ENCODE measurements around the gene GOLGA6L2. TPM values are rescaled to one million over a fixed set of nuclear protein-coding genes. Genes with fewer than 3 reads are reported as not detected.
"Not testable (repeated sequence)": the region's sequence is repeated elsewhere in the genome, so short reads cannot be mapped to it uniquely, and the experiment has no call there.

Gene GOLGA6L2
- total and polyA plus RNA-seq, 7 experiments from 2014 or later = not detected

DNA sequence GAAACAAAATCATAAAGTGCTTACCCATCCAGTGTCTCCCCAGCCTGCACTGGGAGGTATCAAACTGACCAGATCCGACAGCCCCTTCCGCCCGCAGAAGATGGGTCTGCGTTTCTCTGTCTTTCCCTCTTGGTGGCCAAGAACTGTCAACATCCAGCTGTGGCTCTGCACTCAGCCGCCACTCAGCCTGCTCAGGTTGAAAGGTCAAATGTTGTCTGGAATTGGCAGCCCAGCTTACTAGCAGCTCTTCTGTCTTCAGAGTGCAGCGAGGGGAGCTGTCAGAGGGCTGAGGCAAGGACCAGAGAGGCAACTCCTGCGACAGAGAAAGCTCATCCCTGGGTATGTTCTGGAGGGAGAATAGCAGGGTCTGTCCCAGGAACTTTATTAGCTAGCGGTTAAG, 45.4 kb downstream of the GOLGA6L2 start:
- Histone ChIP-seq H3K27ac (ENCODE audit: low read depth, low read length) (no peak overlapping the region), H3K36me3 (ENCODE audit: control insufficient read depth in 2 of 3, insufficient read depth in 3 of 3, low read length in 3 of 3) (no peaks in the 10 kb centered on the region), H3K9me3 (ENCODE audit: control insufficient read depth in 2 of 3, low read length in 3 of 3) (no peaks in the 10 kb centered on the region), H3K4me1 (ENCODE audit: control insufficient read depth in 2 of 2, insufficient read depth in 2 of 2, low read length in 2 of 2) (no peaks in the 10 kb centered on the region), H3K4me3 (ENCODE audit: low read length) (no peak overlapping the region), H3K27me3 (ENCODE audit: control insufficient read depth in 2 of 2, insufficient read depth in 2 of 2, low read length in 2 of 2) (no peaks in the 10 kb centered on the region)
- H3K27ac Mint-ChIP-seq = no peak overlapping the region
- ChIA-PET CTCF (no interaction called here), POLR2A (no interaction called here)
- intact Hi-C loops (cut with micrococcal nuclease) = no loop called here
- peaks cover 0 to 7% (median 0%) of the 10 kb centered on the region in 5 donors for H3K27me3 Mint-ChIP-seq
- ATAC-seq (no peak), DNase-seq (no peak)
- no peak overlapping the region for H3K4me3 Mint-ChIP-seq
- no peaks in the 10 kb centered on the region for H3K36me3 Mint-ChIP-seq
- H3K4me1 Mint-ChIP-seq = no peaks in the 10 kb centered on the region
- peaks cover 0 to 9% (median 0%) of the 10 kb centered on the region in 11 donors for H3K9me3 Mint-ChIP-seq

DNA sequence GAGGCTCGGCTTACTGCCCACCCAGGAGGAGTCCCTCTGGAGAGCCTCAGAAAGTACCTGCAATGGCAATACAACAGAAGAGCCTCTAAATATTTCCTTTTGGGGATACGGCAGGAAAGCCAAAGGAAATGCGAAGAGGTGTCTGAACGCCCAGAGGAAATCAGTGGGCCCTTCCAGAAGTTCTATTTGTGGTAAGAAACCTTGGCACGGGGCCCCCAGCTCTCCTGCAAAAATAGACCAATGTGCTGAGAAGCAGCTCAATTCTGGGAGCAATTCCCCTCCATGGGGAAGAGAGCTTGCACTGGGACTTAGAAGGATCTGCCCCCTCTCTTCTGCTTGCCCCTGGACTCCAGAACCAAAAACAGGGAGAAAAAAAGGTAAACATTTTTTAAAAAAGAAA, 47.8 kb downstream of the GOLGA6L2 start:
- H3K4me3 Mint-ChIP-seq; H3K9me3 ChIP-seq (ENCODE audit: control insufficient read depth in 2 of 3, low read length in 3 of 3): not testable (repeated sequence)

DNA sequence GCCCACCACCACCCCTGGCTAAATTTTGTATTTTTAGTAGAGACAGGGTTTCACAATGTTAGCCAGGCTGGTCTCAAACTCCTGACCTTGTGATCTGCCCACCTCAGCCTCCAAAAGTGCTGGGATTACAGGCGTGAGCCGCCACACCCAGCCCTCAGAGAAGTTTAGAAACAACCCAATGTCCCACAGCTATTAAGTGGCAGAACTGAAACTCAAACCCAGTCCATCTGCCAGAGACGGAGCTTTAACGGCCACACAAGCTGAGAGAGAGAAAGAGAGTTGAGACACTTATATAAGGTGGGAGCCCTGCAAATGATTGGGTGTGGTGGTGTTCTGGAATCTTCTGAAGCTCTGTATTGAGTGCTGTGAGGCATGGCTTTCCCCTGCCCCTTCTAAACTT, 48.7 kb downstream of the GOLGA6L2 start:
- H3K4me1 Mint-ChIP-seq; H3K27ac Mint-ChIP-seq; H3K36me3 ChIP-seq (ENCODE audit: control insufficient read depth in 2 of 3, insufficient read depth in 3 of 3, low read length in 3 of 3); ATAC-seq; POLR2A ChIA-PET; H3K27ac ChIP-seq (ENCODE audit: low read depth, low read length); H3K4me1 ChIP-seq (ENCODE audit: control insufficient read depth in 2 of 2, insufficient read depth in 2 of 2, low read length in 2 of 2); H3K27me3 ChIP-seq (ENCODE audit: control insufficient read depth in 2 of 2, insufficient read depth in 2 of 2, low read length in 2 of 2); H3K9me3 ChIP-seq (ENCODE audit: control insufficient read depth in 2 of 3, low read length in 3 of 3); CTCF ChIA-PET; H3K36me3 Mint-ChIP-seq; DNase-seq; H3K9me3 Mint-ChIP-seq; H3K4me3 ChIP-seq (ENCODE audit: low read length); H3K4me3 Mint-ChIP-seq; intact Hi-C loops (cut with micrococcal nuclease): not testable (repeated sequence)
- peaks cover 0 to 11% (median 0%) of the 10 kb centered on the region in 5 donors for H3K27me3 Mint-ChIP-seq

More for the DNA sequence above, 47.8 kb downstream of the GOLGA6L2 start:
- H3K4me1 Mint-ChIP-seq; DNase-seq; H3K27ac ChIP-seq (ENCODE audit: low read depth, low read length); H3K4me3 ChIP-seq (ENCODE audit: low read length); intact Hi-C loops (cut with micrococcal nuclease); H3K36me3 ChIP-seq (ENCODE audit: control insufficient read depth in 2 of 3, insufficient read depth in 3 of 3, low read length in 3 of 3); POLR2A ChIA-PET; CTCF ChIA-PET; H3K27ac Mint-ChIP-seq; ATAC-seq; H3K27me3 ChIP-seq (ENCODE audit: control insufficient read depth in 2 of 2, insufficient read depth in 2 of 2, low read length in 2 of 2); H3K27me3 Mint-ChIP-seq; H3K4me1 ChIP-seq (ENCODE audit: control insufficient read depth in 2 of 2, insufficient read depth in 2 of 2, low read length in 2 of 2); H3K36me3 Mint-ChIP-seq; H3K9me3 Mint-ChIP-seq: not testable (repeated sequence)

DNA sequence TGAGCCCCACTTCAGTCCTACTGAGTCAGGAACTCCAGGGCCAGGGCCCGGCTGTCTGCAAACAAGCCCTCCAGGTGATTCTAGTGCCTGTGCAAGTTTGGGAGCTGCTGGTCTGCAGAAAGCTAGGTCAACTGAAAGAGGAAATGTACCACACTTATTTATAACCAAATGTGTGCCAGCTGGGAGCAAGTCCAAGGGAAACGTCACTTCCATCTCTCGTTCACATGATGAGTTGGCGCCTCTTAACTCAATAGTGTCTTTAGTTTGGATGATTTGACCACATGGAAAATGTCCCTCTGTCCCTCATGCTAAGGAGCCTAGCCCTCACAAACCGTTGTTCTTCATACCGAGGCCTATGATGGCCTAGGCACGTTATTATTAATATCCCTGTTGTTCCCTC, 49.3 kb downstream of the GOLGA6L2 start:
- Mint-ChIP-seq H3K27me3 (peaks cover 0 to 11% (median 0%) of the 10 kb centered on the region in 5 donors), H3K36me3 (no peaks in the 10 kb centered on the region), H3K9me3 (peaks cover 0 to 9% (median 0%) of the 10 kb centered on the region in 11 donors), H3K27ac (no peak overlapping the region), H3K4me1 (no peaks in the 10 kb centered on the region), H3K4me3 (no peak overlapping the region)
- no peak overlapping the region for H3K27ac ChIP-seq (ENCODE audit: low read depth, low read length)
- ChIA-PET CTCF (no interaction called here), POLR2A (interaction anchor here (0.6 kb wide), 1 partner anchor 41 kb away, joined by 6 read pairs; no protein-coding TSS in a partner anchor)
- ATAC-seq (no peak), DNase-seq (no peak)
- no peaks in the 10 kb centered on the region for H3K36me3 ChIP-seq (ENCODE audit: control insufficient read depth in 2 of 3, insufficient read depth in 3 of 3, low read length in 3 of 3)
- H3K4me3 ChIP-seq (ENCODE audit: low read length) = no peak overlapping the region
- intact Hi-C loops (cut with micrococcal nuclease) = no loop called here
- H3K9me3 ChIP-seq (ENCODE audit: control insufficient read depth in 2 of 3, low read length in 3 of 3) = no peaks in the 10 kb centered on the region
- H3K27me3 ChIP-seq (ENCODE audit: control insufficient read depth in 2 of 2, insufficient read depth in 2 of 2, low read length in 2 of 2) = no peaks in the 10 kb centered on the region
- H3K4me1 ChIP-seq (ENCODE audit: control insufficient read depth in 2 of 2, insufficient read depth in 2 of 2, low read length in 2 of 2) = no peaks in the 10 kb centered on the region

DNA sequence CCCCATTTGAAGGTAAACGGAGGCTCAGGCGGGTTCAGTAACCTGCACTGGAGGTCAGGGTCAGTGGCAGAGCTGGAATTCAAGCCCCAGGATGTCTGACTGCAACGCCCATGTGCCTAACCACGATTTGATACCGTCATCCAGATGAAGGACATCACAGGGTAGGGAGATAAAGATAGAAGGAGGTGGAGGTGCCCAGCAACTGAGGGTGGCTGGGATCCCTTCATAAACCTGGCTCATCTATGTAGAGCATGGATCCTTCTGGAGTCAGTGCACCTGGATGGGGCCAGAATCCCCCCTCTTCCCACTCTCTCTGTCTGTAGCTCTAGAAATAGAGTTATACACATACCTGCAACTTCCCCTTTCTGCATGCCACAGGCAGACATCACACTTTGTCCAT, 51.2 kb downstream of the GOLGA6L2 start:
- Histone ChIP-seq H3K27me3 (ENCODE audit: control insufficient read depth in 2 of 2, insufficient read depth in 2 of 2, low read length in 2 of 2) (no peaks in the 10 kb centered on the region), H3K27ac (ENCODE audit: low read depth, low read length) (no peak overlapping the region), H3K4me3 (ENCODE audit: low read length) (no peak overlapping the region), H3K9me3 (ENCODE audit: control insufficient read depth in 2 of 3, low read length in 3 of 3) (no peaks in the 10 kb centered on the region), H3K4me1 (ENCODE audit: control insufficient read depth in 2 of 2, insufficient read depth in 2 of 2, low read length in 2 of 2) (no peaks in the 10 kb centered on the region), H3K36me3 (ENCODE audit: control insufficient read depth in 2 of 3, insufficient read depth in 3 of 3, low read length in 3 of 3) (no peaks in the 10 kb centered on the region)
- ATAC-seq (no peak), DNase-seq (no peak)
- CTCF ChIA-PET = no interaction called here
- POLR2A ChIA-PET = no interaction called here
- Mint-ChIP-seq H3K27me3 (peaks cover 0 to 11% (median 4%) of the 10 kb centered on the region in 5 donors), H3K4me1 (no peaks in the 10 kb centered on the region), H3K36me3 (no peaks in the 10 kb centered on the region), H3K9me3 (peaks cover 0 to 5% (median 0%) of the 10 kb centered on the region in 11 donors), H3K4me3 (no peak overlapping the region), H3K27ac (no peak overlapping the region)
- intact Hi-C loops (cut with micrococcal nuclease) = no loop called here

DNA sequence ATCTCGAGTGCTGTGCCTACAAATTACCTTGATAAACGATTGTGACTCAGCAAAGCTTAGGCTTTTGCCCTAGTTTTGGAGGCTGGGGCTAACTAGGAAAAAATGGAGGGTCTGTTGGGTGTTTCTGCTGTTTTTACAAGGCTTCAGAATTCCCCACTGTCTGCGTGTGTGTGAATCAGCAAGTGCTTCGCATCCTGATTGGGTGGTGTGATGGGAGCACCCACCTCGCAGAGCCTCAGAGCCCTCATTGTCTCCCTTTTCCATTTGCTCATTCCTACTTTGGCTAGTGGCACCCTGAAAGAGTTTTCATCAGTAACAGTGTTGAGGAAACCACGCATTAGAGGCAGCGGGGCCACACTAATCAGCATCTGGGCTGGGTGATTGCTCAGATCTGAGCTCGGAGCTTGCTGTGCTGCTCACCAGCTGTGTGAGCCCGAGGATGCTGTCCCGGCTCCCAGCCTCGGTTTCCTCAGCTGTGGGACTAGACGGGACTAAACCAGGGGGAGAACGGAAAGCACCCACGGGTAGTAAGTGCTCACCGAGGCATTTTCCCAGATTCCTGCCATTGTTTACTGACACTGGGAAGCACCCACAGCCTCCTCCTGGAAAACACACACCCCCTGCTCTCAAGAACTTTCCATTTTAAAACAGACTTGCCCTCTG, 51.9 kb downstream of the GOLGA6L2 start:
- Mint-ChIP-seq H3K4me1 (no peaks in the 10 kb centered on the region), H3K27ac (no peak overlapping the region), H3K36me3 (no peaks in the 10 kb centered on the region), H3K4me3 (no peak overlapping the region), H3K9me3 (peaks cover 0 to 5% (median 0%) of the 10 kb centered on the region in 11 donors), H3K27me3 (peaks cover 0 to 13% (median 4%) of the 10 kb centered on the region in 5 donors)
- no peaks in the 10 kb centered on the region for H3K4me1 ChIP-seq (ENCODE audit: control insufficient read depth in 2 of 2, insufficient read depth in 2 of 2, low read length in 2 of 2)
- H3K27me3 ChIP-seq (ENCODE audit: control insufficient read depth in 2 of 2, insufficient read depth in 2 of 2, low read length in 2 of 2) = no peaks in the 10 kb centered on the region
- no peaks in the 10 kb centered on the region for H3K9me3 ChIP-seq (ENCODE audit: control insufficient read depth in 2 of 3, low read length in 3 of 3)
- ChIA-PET CTCF (no interaction called here), POLR2A (no interaction called here)
- ATAC-seq = no peak
- H3K27ac ChIP-seq (ENCODE audit: low read depth, low read length) = no peak overlapping the region
- intact Hi-C loops (cut with micrococcal nuclease) = no loop called here
- no peaks in the 10 kb centered on the region for H3K36me3 ChIP-seq (ENCODE audit: control insufficient read depth in 2 of 3, insufficient read depth in 3 of 3, low read length in 3 of 3)
- DNase-seq = no peak
- H3K4me3 ChIP-seq (ENCODE audit: low read length) = no peak overlapping the region

All from naive thymus-derived CD4-positive, alpha-beta T cell (primary cell).